Spleen (tissue), 11 donors: ENCODE data around the gene PIMREG. TPM values are rescaled to one million over a fixed set of nuclear protein-coding genes. Genes with fewer than 3 reads are reported as not detected.

ENCODE experiments used
- DNase-seq: peaks from one replicate; pipeline ENCODE4 v3.0.0-alpha.2; 2020
- H3K27ac ChIP-seq, 8 donors: fragments of 200-600 bp; sonication (generic) in 7 of 8; 1 replicate in 4 of 8; 2 replicates in 4 of 8; pipeline versions ENCODE4 v1.5.0 to v1.8.0; 2016 to 2021; ENCODE audit warnings: inconsistent platforms in 4 of 8, mild to moderate bottlenecking in 4 of 8, moderate library complexity in 1 of 8
- H3K27me3 ChIP-seq, 7 donors: fragments of 200-600 bp; sonication (generic) in 6 of 7; replicated peaks in 1 of 7; 1 replicate in 4 of 7; 2 replicates in 3 of 7; pipeline versions ENCODE4 v1.5.0 to v1.8.0; 2016 to 2021; ENCODE audit warnings: inconsistent platforms in 3 of 7, mild to moderate bottlenecking in 1 of 7
- H3K36me3 ChIP-seq, 6 donors: fragments of 200-600 bp; sonication (generic) in 5 of 6; 1 replicate in 4 of 6; 2 replicates in 2 of 6; pipeline versions ENCODE4 v1.5.0 to v1.8.0; 2016 to 2021; ENCODE audit warnings: inconsistent platforms in 2 of 6
- H3K4me1 ChIP-seq, 6 donors: fragments of 200-600 bp; sonication (generic) in 5 of 6; 1 replicate in 3 of 6; 2 replicates in 3 of 6; pipeline versions ENCODE4 v1.5.0 to v1.8.0; 2016 to 2021; ENCODE audit warnings: inconsistent platforms in 3 of 6
- H3K4me3 ChIP-seq, 8 donors: fragments of 200-600 bp; sonication (generic) in 7 of 8; 1 replicate in 4 of 8; 2 replicates in 4 of 8; pipeline versions ENCODE4 v1.5.0 to v1.8.0; 2016 to 2021; ENCODE audit warnings: inconsistent platforms in 4 of 8, mild to moderate bottlenecking in 4 of 8, moderate library complexity in 2 of 8
- H3K9me3 ChIP-seq, 8 donors: fragments of 200-600 bp; sonication (generic) in 7 of 8; 1 replicate in 4 of 8; 2 replicates in 4 of 8; pipeline versions ENCODE4 v1.5.0 to v1.8.0; 2016 to 2021; ENCODE audit warnings: inconsistent platforms in 4 of 8
- CTCF ChIP-seq, 11 experiments: fragments of 200-600 bp in 7 of 11; fragments of 450-650 bp in 4 of 11; sonication (generic) in 4 of 11; IDR thresholded peaks in 8 of 11; conservative IDR thresholded peaks in 3 of 11; 1 replicate in 7 of 11; 2 replicates in 4 of 11; pipeline versions ENCODE4 v1.4.0 to v1.8.0; 2016 to 2021; ENCODE audit warnings: antibody characterized with exemption in 11 of 11, inconsistent platforms in 4 of 11, mild to moderate bottlenecking in 1 of 11
- POLR2A ChIP-seq, 3 donors: fragments of 450-650 bp; IDR thresholded peaks; one replicate each; pipeline ENCODE4 v1.5.1; 2017; ENCODE audit warnings: antibody characterized with exemption in 3 of 3, mild to moderate bottlenecking in 1 of 3
- POLR2AphosphoS5 ChIP-seq, 3 donors: sonication (generic); formaldehyde crosslinking; IDR thresholded peaks; one replicate each; pipeline ENCODE4 v1.5.1; 2017; ENCODE audit warnings: antibody characterized with exemption in 3 of 3
- WGBS, 5 donors: extraction: QIAGEN DNeasy Blood & Tissue Kit in 3 of 5; methylation state at CpG; one replicate each; pipeline versions ENCODE4 v1.1.5 to v1.1.7; 2013 to 2018; 5-methylcytosine and 5-hydroxymethylcytosine counted together
- intact Hi-C: fragments of 100-400 bp; cut with DNase I; formaldehyde crosslinking; loops from one replicate; pipeline ENCODE4 v1.15.0; 2023; ENCODE audit warnings: low total_unique reads
- polyA plus RNA-seq, 3 donors: library from polyadenylated mRNA; stranded (reverse); fragments of 200-250 nt; gene quantifications; one replicate each; pipeline ENCODE4 v1.2.1, GENCODE V29; 2013
- total RNA-seq, 7 donors: library from RNA; depleted of rRNA in 3 of 7; stranded (reverse); fragments of >200 nt in 3 of 7; fragmentation: NEBNext Ultra II Directional in 4 of 7; extraction: Animal tissue kit (Norgen Biotek cat#: 25700) in 4 of 7; gene quantifications; one replicate each; pipeline versions ENCODE4 v1.1.0 to v1.2.1, GENCODE V29; 2016 to 2021
- donor health status: healthy with polysubstance abuse.
- donor health status: DM: no; HTN: no; CAD: no; lungs with moderate emphysema.
- donor health status: DM: no; HTN: no; CAD: no.
- donor health status: Bipolar disorder and iron deficiency.
- donor health status: healthy.
- donor health status: DM: no; HTN: no; CAD: no.
- donor health status: DM: yes; HTN: yes; CAD: no.

PIMREG gene
- total and polyA plus RNA-seq, 10 donors: 1.3 to 11.6 (median 3.8) TPM

GRCh38 chr17:6495450-6496115 is 51.3 kb downstream of the PIMREG start:
- H3K4me3 ChIP-seq: peak overlapping the region in 1 of 8 donors; percentile 1
- H3K27ac ChIP-seq: peak overlapping the region in 4 of 8 donors; percentile 12 to 56 (median 44)
- H3K27me3 ChIP-seq: peaks cover 0 to 8% (median 0%) of the 10 kb centered on the region in 7 donors
- peaks cover 30 to 88% (median 53%) of the 10 kb centered on the region in 6 donors for H3K4me1 ChIP-seq
- DNase-seq: peak; percentile 59
- H3K9me3 ChIP-seq: no peaks in the 10 kb centered on the region
- WGBS, 5 donors: 52 to 55% (median 55%) methylated on average over 15 of the region's 15 CpGs
- TF ChIP-seq CTCF (IDR thresholded peaks at IDR 0.05 in 8 of 11, conservative IDR thresholded peaks at IDR 0.05 in 3 of 11) (no peak), POLR2AphosphoS5 (IDR thresholded peaks at IDR 0.05) (peak in 1 of 3 donors; percentile 34), POLR2A (IDR thresholded peaks at IDR 0.05) (no peak)
- H3K36me3 ChIP-seq: peaks cover 0 to 11% (median 0%) of the 10 kb centered on the region in 6 donors
- intact Hi-C loops: no loop called here

GRCh38 chr17:6496116-6496481 is 51.8 kb downstream of the PIMREG start:
- peaks cover 0 to 8% (median 0%) of the 10 kb centered on the region in 7 donors for H3K27me3 ChIP-seq
- WGBS, 5 donors: 2 to 8% (median 5%) methylated on average over 8 of the region's 8 CpGs
- peaks cover 0 to 16% (median 0%) of the 10 kb centered on the region in 6 donors for H3K36me3 ChIP-seq
- H3K27ac ChIP-seq: peak overlapping the region in 4 of 8 donors; percentile 12 to 56 (median 44)
- TF ChIP-seq CTCF (IDR thresholded peaks at IDR 0.05 in 8 of 11, conservative IDR thresholded peaks at IDR 0.05 in 3 of 11) (no peak), POLR2AphosphoS5 (IDR thresholded peaks at IDR 0.05) (no peak), POLR2A (IDR thresholded peaks at IDR 0.05) (no peak)
- peak overlapping the region in 1 of 8 donors; percentile 1 for H3K4me3 ChIP-seq
- H3K4me1 ChIP-seq: peaks cover 30 to 86% (median 53%) of the 10 kb centered on the region in 6 donors
- no peaks in the 10 kb centered on the region for H3K9me3 ChIP-seq
- intact Hi-C loops: no loop called here
- DNase-seq: peak; percentile 64

- Histone ChIP-seq H3K4me1 (peaks cover 30 to 85% (median 51%) of the 10 kb centered on the region in 6 donors), H3K9me3 (no peaks in the 10 kb centered on the region), H3K36me3 (peaks cover 0 to 18% (median 0%) of the 10 kb centered on the region in 6 donors), H3K27ac (peak overlapping the region in 5 of 8 donors; percentile 44 to 66 (median 51)), H3K27me3 (peaks cover 0 to 8% (median 0%) of the 10 kb centered on the region in 7 donors), H3K4me3 (no peak overlapping the region)
- WGBS, 5 donors: 24 to 40% (median 30%) methylated on average over 15 of the region's 15 CpGs
- DNase-seq: peak; percentile 72
- intact Hi-C loops: no loop called here
- TF ChIP-seq POLR2A (IDR thresholded peaks at IDR 0.05) (no peak), CTCF (IDR thresholded peaks at IDR 0.05 in 8 of 11, conservative IDR thresholded peaks at IDR 0.05 in 3 of 11) (no peak), POLR2AphosphoS5 (IDR thresholded peaks at IDR 0.05) (no peak)
These were observed 52.6 kb downstream of the PIMREG start for GRCh38 chr17:6496640-6497441.
